HG02798 (cell line): ENCODE results near the gene CST3.
"Not testable (repeated sequence)": the region's sequence is repeated elsewhere in the genome, so short reads cannot be mapped to it uniquely, and the experiment has no call there.

ENCODE experiments used
- ATAC-seq: cut with Tn5 transposase; IDR thresholded peaks from one replicate; pipeline ENCODE4 v1.9.1; 2021; ENCODE audit warnings: mild to moderate bottlenecking; ENCODE audit not compliant: unreplicated experiment, poor library complexity

Gene CST3

DNA sequence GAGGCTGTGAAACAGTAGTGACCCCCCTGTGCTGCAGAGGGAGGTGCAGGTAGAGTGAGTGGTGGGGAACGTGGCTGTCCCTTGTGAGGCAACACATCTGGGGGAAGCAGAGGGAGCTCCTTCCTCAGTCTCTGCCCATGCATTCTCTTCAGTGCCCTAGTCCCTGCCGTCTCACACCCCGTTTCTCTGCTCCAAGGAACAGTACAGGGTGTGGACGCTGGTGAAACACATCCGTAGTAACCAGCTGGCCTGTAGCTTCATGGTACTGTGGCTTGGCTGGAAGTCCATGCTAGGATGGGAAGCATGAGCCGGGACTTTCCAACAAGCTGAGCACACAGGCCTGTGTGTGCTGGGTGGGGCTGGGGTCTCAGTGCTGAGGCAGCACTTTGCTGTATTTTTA, 25.4 kb upstream of the CST3 start:
- ATAC-seq, result no peak

DNA sequence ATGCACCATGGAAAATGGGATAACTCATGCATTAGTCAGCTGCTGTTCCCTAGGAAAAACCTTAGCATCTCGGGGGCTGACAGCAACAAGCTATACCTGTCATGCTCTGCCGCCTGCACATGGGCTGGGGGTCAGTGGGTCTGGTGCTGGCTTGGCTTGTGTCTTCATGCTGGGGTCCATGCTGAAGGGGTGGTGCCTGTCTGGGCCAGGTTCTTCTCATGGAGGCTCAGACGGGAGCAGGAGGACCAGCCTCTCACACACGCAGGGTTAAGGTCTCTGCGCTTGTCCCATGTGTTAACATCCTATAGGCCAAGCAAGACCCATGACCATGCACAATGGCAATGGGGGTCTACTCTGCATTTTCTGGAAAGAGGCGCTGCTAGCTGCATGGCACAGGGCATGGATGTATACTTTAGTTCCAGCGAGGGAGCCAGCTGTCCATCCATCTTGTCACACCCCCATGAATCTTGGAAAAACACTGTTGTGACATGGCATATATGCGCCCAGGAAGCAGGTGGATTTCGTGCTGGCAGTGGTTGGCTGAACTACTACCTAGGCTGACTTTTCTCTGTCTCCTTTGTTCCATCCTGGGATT, 24.6 kb upstream of the CST3 start:
- ATAC-seq, result no peak

- ATAC-seq, result no peak
Observed at GRCh38 chr20:23661002-23661429, 23.3 kb upstream of the CST3 start.

GRCh38 chr20:23659989-23660837, 22.5 kb upstream of the CST3 start:
- no peak for ATAC-seq

DNA sequence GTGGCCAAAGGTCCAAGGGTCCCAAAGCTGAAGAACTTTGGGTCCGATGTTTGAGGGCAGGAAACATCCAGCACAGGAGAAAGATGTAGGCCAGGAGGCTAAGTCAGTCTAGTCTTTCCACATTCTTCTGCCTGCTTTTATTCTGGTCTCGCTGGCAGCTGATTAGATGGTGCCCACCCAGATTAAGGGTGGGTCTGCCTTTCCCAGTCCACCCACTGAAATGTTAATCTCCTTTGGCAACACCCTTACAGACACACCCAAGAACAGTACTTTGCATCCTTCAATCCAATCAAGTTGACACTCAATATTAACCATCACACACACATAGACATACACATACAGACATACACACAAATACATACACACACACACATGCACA, 21.8 kb upstream of the CST3 start:
- not testable (repeated sequence) for ATAC-seq

- no peak for ATAC-seq
Observed at GRCh38 chr20:23658989-23659609, 21.3 kb upstream of the CST3 start.

- no peak for ATAC-seq
Observed at GRCh38 chr20:23658336-23658735, 20.6 kb upstream of the CST3 start.

GRCh38 chr20:23657202-23657601, 19.4 kb upstream of the CST3 start:
- no peak for ATAC-seq

- ATAC-seq, result no peak
Observed at GRCh38 chr20:23656372-23656771, 18.6 kb upstream of the CST3 start.

- no peak for ATAC-seq
Observed at GRCh38 chr20:23655491-23656211, 17.9 kb upstream of the CST3 start.

- ATAC-seq, result no peak
Observed at GRCh38 chr20:23654717-23655116, 17.0 kb upstream of the CST3 start.

- no peak for ATAC-seq
Observed at GRCh38 chr20:23654000-23654399, 16.2 kb upstream of the CST3 start.

GRCh38 chr20:23653400-23653938, 15.7 kb upstream of the CST3 start:
- ATAC-seq, result no peak

DNA sequence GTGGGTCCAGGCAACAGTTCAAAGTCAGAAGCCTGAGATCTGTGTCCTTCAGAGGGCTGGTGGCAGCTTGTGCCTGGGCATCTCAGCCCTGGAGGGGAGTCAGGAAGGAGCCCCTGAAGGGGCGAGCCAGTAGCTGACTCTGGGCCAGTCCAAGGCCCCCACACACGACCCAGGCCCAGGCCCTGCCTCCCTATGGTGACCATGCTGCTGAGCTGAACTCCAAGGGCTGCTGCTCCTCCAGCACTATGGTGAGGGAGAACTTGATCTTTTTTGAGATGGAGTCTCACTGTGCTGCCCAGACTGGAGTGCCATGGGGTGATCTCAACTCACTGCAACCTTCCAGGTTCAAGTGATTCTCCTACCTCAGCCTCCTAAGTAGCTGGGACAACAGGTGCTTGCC, 15.2 kb upstream of the CST3 start:
- ATAC-seq, result no peak

DNA sequence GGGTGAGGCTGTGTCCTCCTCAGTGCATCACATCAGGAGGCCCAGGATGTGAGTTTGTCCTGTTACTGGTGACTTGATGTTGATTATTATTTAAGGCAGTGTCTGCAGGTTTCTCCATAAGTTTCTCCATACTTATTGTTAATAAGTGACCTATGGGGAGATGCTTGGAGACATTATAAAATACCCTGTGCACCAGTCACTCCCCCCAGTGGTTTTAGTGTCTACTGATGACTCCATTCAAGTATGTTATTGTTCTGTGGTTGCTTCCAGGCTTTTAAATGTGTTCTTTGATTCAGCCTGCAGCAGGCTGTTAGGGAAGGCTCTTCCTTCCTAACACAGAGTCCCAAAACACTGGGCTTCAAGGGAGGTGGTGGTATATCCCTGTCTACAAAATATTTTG, 14.6 kb upstream of the CST3 start:
- ATAC-seq, result no peak

GRCh38 chr20:23651117-23651516, 13.4 kb upstream of the CST3 start:
- no peak for ATAC-seq

GRCh38 chr20:23649830-23650417, 12.2 kb upstream of the CST3 start:
- no peak for ATAC-seq

- ATAC-seq, result no peak
Observed at GRCh38 chr20:23649242-23649641, 11.5 kb upstream of the CST3 start.

DNA sequence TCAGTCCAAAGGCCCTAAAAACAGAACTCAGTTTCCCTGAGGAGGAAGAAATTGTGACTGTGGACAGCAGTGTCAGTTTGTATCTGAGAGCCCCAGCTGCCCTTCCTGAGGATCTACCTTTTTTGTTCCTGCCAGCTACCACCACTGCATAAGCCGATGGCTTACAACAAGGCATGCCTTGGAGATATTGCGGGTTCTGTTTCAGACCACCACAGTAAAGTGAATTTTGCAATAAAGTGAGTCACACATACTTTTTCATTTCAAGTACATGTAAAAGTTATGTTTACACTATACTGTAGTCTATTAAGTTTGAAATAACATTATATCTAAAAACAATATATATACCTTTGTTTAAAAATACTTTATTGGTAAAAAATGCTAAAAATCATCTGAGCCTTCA, 9.6 kb upstream of the CST3 start:
- ATAC-seq, result no peak

DNA sequence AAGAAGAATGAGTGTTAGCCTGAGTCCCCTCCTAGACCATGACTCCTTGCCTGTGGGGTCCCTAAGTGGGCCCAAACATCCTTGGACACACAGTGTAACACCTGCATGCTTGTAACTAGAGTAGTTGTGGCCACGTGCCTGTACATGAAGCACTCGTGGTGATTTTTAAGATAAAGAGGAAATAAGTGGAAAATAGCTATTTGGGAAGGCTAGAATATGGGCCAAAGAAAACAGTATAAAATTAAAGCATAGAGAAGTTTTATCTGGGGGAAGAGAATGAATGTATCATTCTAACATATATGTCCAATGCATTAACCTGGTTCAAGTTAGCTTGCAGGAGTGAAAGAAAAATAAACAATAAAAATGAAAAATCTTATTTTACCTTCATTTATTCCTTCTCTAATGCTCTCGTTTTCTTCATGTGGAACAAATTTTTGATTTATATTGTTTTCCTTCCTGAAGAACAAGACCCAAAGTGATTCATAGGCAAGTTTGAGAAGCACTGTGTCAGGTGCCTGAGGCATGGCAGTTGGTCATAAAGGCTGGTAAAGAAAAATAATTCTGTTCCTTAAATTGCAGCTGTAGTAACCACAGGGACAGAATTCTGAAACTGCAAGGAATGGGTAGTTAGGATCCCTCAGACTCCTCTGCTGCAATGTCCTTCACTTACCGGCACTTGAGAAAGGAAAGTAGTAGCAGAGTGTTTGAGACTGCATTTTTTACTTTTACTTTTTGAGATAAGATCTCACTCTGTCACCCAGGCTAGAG, 8.5 kb upstream of the CST3 start:
- ATAC-seq, result no peak
